Activated CD4-positive, alpha-beta T cell treated with anti-CD3 and anti-CD28 coated beads, Interleukin-2, Interleukin-6, amounts not matched to agents 100 ng/mL and 50 ng/mL, durations not matched to agents 16 hours and 8 hours (primary cell): ENCODE measurements around the gene LDLR.

Source experiments
- DNase-seq: peaks from one replicate; pipeline ENCODE4 v3.0.0-alpha.2; 2020

LDLR gene

GRCh38 chr19:11089254-11090013 is at the start of gene LDLR:
LDLR (plus strand) TSS chr19:11089463; CDS start chr19:11089549, 86 bp downstream.
- peak; percentile 94 for DNase-seq

- no peak for DNase-seq
Observed at GRCh38 chr19:11041194-11041593, 48.1 kb upstream of the LDLR start.

- DNase-seq = no peak
Observed at GRCh38 chr19:11041966-11042627, 47.2 kb upstream of the LDLR start.

- no peak for DNase-seq
Observed at GRCh38 chr19:11044431-11044830, 44.8 kb upstream of the LDLR start.

- no peak for DNase-seq
Observed at GRCh38 chr19:11045536-11045935, 43.7 kb upstream of the LDLR start.

GRCh38 chr19:11046605-11047354 is 42.5 kb upstream of the LDLR start:
- DNase-seq = no peak

GRCh38 chr19:11047866-11048265 is 41.4 kb upstream of the LDLR start:
- DNase-seq = no peak

- no peak for DNase-seq
Observed at GRCh38 chr19:11050323-11051114, 38.7 kb upstream of the LDLR start.

- no peak for DNase-seq
Observed at GRCh38 chr19:11053817-11054195, 35.5 kb upstream of the LDLR start.

- DNase-seq = no peak
Observed at GRCh38 chr19:11054200-11054599, 35.1 kb upstream of the LDLR start.

- no peak for DNase-seq
Observed at GRCh38 chr19:11054628-11055027, 34.6 kb upstream of the LDLR start.

- no peak for DNase-seq
Observed at GRCh38 chr19:11058246-11059030, 30.8 kb upstream of the LDLR start.

GRCh38 chr19:11059511-11060358 is 29.5 kb upstream of the LDLR start:
- DNase-seq = no peak

- no peak for DNase-seq
Observed at GRCh38 chr19:11061952-11062351, 27.3 kb upstream of the LDLR start.

- DNase-seq = no peak
Observed at GRCh38 chr19:11063434-11063833, 25.8 kb upstream of the LDLR start.

- no peak for DNase-seq
Observed at GRCh38 chr19:11064831-11065303, 24.4 kb upstream of the LDLR start.

- no peak for DNase-seq
Observed at GRCh38 chr19:11066326-11066725, 22.9 kb upstream of the LDLR start.

- no peak for DNase-seq
Observed at GRCh38 chr19:11067356-11068113, 21.7 kb upstream of the LDLR start.

GRCh38 chr19:11069561-11069960 is 19.7 kb upstream of the LDLR start:
- no peak for DNase-seq

GRCh38 chr19:11070123-11070522 is 19.1 kb upstream of the LDLR start:
- DNase-seq = no peak
